Adrenal gland (tissue), 5 donors: ENCODE data around the gene KIAA1671.

ENCODE experiments used
- CTCF ChIP-seq, 6 experiments: fragments of 450-650 bp in 4 of 6; fragments of 200-600 bp in 2 of 6; sonication (generic) in 1 of 6; IDR thresholded peaks; 1 replicate in 5 of 6; 2 replicates in 1 of 6; pipeline versions ENCODE4 v1.5.1 to v1.8.0; 2016 to 2021; ENCODE audit warnings: antibody characterized with exemption in 6 of 6, mild to moderate bottlenecking in 2 of 6, moderate library complexity in 1 of 6
- POLR2A ChIP-seq, 2 donors: fragments of 450-650 bp; IDR thresholded peaks; one replicate each; pipeline ENCODE4 v1.6.1; 2017; ENCODE audit warnings: antibody characterized with exemption in 2 of 2, mild to moderate bottlenecking in 2 of 2, moderate library complexity in 1 of 2
- donor health status: DM: no; HTN: no; CAD: no.

GRCh38 chr22:25131198-25131887 is 178.8 kb downstream of the KIAA1671 start:
- TF ChIP-seq CTCF (IDR thresholded peaks at IDR 0.05) = no peak
- TF ChIP-seq POLR2A (IDR thresholded peaks at IDR 0.05) = no peak
